ENCODE measurements around the gene JPH2.

Gene JPH2

GRCh38 chr20:44187772-44188709, 1.1 kb upstream of the JPH2 start:
- peaks cover 0 to 2% of the 10 kb centered on the region in 2 donors for H3K27me3 ChIP-seq (ENCODE audit: control insufficient read depth in 2 of 2, insufficient read depth in 2 of 2, low read length in 2 of 2)
- H3K4me1 ChIP-seq (ENCODE audit: control insufficient read depth in 2 of 2, insufficient read depth in 2 of 2, low read length in 2 of 2): peaks cover 4 to 10% of the 10 kb centered on the region in 2 donors
- H3K9me3 ChIP-seq (ENCODE audit: control insufficient read depth in 2 of 2, low read length in 2 of 2): no peaks in the 10 kb centered on the region
- H3K4me3 ChIP-seq (ENCODE audit: low read length in 2 of 2): peak overlapping the region; percentile 55 to 57
- peak overlapping the region; percentile 36 to 58 for H3K9ac ChIP-seq (ENCODE audit: low read depth in 1 of 2, low read length in 2 of 2)
- H3K27ac ChIP-seq (ENCODE audit: low read depth in 2 of 2, low read length in 2 of 2): peak overlapping the region; percentile 49 to 57
- H3K36me3 ChIP-seq (ENCODE audit: control insufficient read depth in 2 of 2, insufficient read depth in 2 of 2, low read length in 2 of 2): no peaks in the 10 kb centered on the region

- Histone ChIP-seq H3K36me3 (ENCODE audit: control insufficient read depth in 2 of 2, insufficient read depth in 2 of 2, low read length in 2 of 2) (no peaks in the 10 kb centered on the region), H3K27me3 (ENCODE audit: control insufficient read depth in 2 of 2, insufficient read depth in 2 of 2, low read length in 2 of 2) (peaks cover 0 to 2% of the 10 kb centered on the region in 2 donors), H3K9ac (ENCODE audit: low read depth in 1 of 2, low read length in 2 of 2) (peak overlapping the region in 1 of 2 donors; percentile 58), H3K4me3 (ENCODE audit: low read length in 2 of 2) (peak overlapping the region; percentile 55 to 57), H3K4me1 (ENCODE audit: control insufficient read depth in 2 of 2, insufficient read depth in 2 of 2, low read length in 2 of 2) (peaks cover 4 to 10% of the 10 kb centered on the region in 2 donors), H3K27ac (ENCODE audit: low read depth in 2 of 2, low read length in 2 of 2) (peak overlapping the region; percentile 31 to 57), H3K9me3 (ENCODE audit: control insufficient read depth in 2 of 2, low read length in 2 of 2) (no peaks in the 10 kb centered on the region)
Observed at GRCh38 chr20:44186674-44187053, 324 bp downstream of the JPH2 start.

GRCh38 chr20:44186201-44186600, 787 bp downstream of the JPH2 start:
- no peak overlapping the region for H3K9ac ChIP-seq (ENCODE audit: low read depth in 1 of 2, low read length in 2 of 2)
- peak overlapping the region; percentile 31 to 57 for H3K27ac ChIP-seq (ENCODE audit: low read depth in 2 of 2, low read length in 2 of 2)

GRCh38 chr20:44185574-44185973, 1.4 kb downstream of the JPH2 start:
- Histone ChIP-seq H3K4me1 (ENCODE audit: control insufficient read depth in 2 of 2, insufficient read depth in 2 of 2, low read length in 2 of 2) (peaks cover 4 to 10% of the 10 kb centered on the region in 2 donors), H3K27ac (ENCODE audit: low read depth in 2 of 2, low read length in 2 of 2) (no peak overlapping the region), H3K27me3 (ENCODE audit: control insufficient read depth in 2 of 2, insufficient read depth in 2 of 2, low read length in 2 of 2) (peaks cover 0 to 6% of the 10 kb centered on the region in 2 donors), H3K4me3 (ENCODE audit: low read length in 2 of 2) (peak overlapping the region in 1 of 2 donors; percentile 57), H3K9me3 (ENCODE audit: control insufficient read depth in 2 of 2, low read length in 2 of 2) (no peaks in the 10 kb centered on the region), H3K36me3 (ENCODE audit: control insufficient read depth in 2 of 2, insufficient read depth in 2 of 2, low read length in 2 of 2) (no peaks in the 10 kb centered on the region), H3K9ac (ENCODE audit: low read depth in 1 of 2, low read length in 2 of 2) (no peak overlapping the region)

More at GRCh38 chr20:44186201-44186600, 787 bp downstream of the JPH2 start:
- H3K9me3 ChIP-seq (ENCODE audit: control insufficient read depth in 2 of 2, low read length in 2 of 2): no peaks in the 10 kb centered on the region
- peak overlapping the region; percentile 55 to 57 for H3K4me3 ChIP-seq (ENCODE audit: low read length in 2 of 2)
- H3K27me3 ChIP-seq (ENCODE audit: control insufficient read depth in 2 of 2, insufficient read depth in 2 of 2, low read length in 2 of 2): peaks cover 0 to 2% of the 10 kb centered on the region in 2 donors
- peaks cover 4 to 10% of the 10 kb centered on the region in 2 donors for H3K4me1 ChIP-seq (ENCODE audit: control insufficient read depth in 2 of 2, insufficient read depth in 2 of 2, low read length in 2 of 2)
- H3K36me3 ChIP-seq (ENCODE audit: control insufficient read depth in 2 of 2, insufficient read depth in 2 of 2, low read length in 2 of 2): no peaks in the 10 kb centered on the region

GRCh38 chr20:44183282-44183681, 3.7 kb downstream of the JPH2 start:
- H3K36me3 ChIP-seq (ENCODE audit: control insufficient read depth in 2 of 2, insufficient read depth in 2 of 2, low read length in 2 of 2): no peaks in the 10 kb centered on the region
- peaks cover 0 to 8% of the 10 kb centered on the region in 2 donors for H3K27me3 ChIP-seq (ENCODE audit: control insufficient read depth in 2 of 2, insufficient read depth in 2 of 2, low read length in 2 of 2)
- H3K27ac ChIP-seq (ENCODE audit: low read depth in 2 of 2, low read length in 2 of 2): peak overlapping the region in 1 of 2 donors; percentile 13
- H3K4me1 ChIP-seq (ENCODE audit: control insufficient read depth in 2 of 2, insufficient read depth in 2 of 2, low read length in 2 of 2): peaks cover 4 to 10% of the 10 kb centered on the region in 2 donors
- H3K4me3 ChIP-seq (ENCODE audit: low read length in 2 of 2): no peak overlapping the region
- H3K9me3 ChIP-seq (ENCODE audit: control insufficient read depth in 2 of 2, low read length in 2 of 2): no peaks in the 10 kb centered on the region
- H3K9ac ChIP-seq (ENCODE audit: low read depth in 1 of 2, low read length in 2 of 2): no peak overlapping the region

- H3K27ac ChIP-seq (ENCODE audit: low read depth in 2 of 2, low read length in 2 of 2): no peak overlapping the region
- H3K27me3 ChIP-seq (ENCODE audit: control insufficient read depth in 2 of 2, insufficient read depth in 2 of 2, low read length in 2 of 2): peaks cover 0 to 8% of the 10 kb centered on the region in 2 donors
- no peaks in the 10 kb centered on the region for H3K9me3 ChIP-seq (ENCODE audit: control insufficient read depth in 2 of 2, low read length in 2 of 2)
- H3K36me3 ChIP-seq (ENCODE audit: control insufficient read depth in 2 of 2, insufficient read depth in 2 of 2, low read length in 2 of 2): no peaks in the 10 kb centered on the region
- no peak overlapping the region for H3K4me3 ChIP-seq (ENCODE audit: low read length in 2 of 2)
- H3K4me1 ChIP-seq (ENCODE audit: control insufficient read depth in 2 of 2, insufficient read depth in 2 of 2, low read length in 2 of 2): peaks cover 4 to 10% of the 10 kb centered on the region in 2 donors
- no peak overlapping the region for H3K9ac ChIP-seq (ENCODE audit: low read depth in 1 of 2, low read length in 2 of 2)
Observed at GRCh38 chr20:44182863-44183262, 4.1 kb downstream of the JPH2 start.

GRCh38 chr20:44182135-44182765, 4.7 kb downstream of the JPH2 start:
- H3K4me3 ChIP-seq (ENCODE audit: low read length in 2 of 2): no peak overlapping the region
- H3K36me3 ChIP-seq (ENCODE audit: control insufficient read depth in 2 of 2, insufficient read depth in 2 of 2, low read length in 2 of 2): no peaks in the 10 kb centered on the region
- H3K27ac ChIP-seq (ENCODE audit: low read depth in 2 of 2, low read length in 2 of 2): peak overlapping the region in 1 of 2 donors; percentile 17
- H3K9ac ChIP-seq (ENCODE audit: low read depth in 1 of 2, low read length in 2 of 2): no peak overlapping the region
- H3K27me3 ChIP-seq (ENCODE audit: control insufficient read depth in 2 of 2, insufficient read depth in 2 of 2, low read length in 2 of 2): peaks cover 0 to 8% of the 10 kb centered on the region in 2 donors
- H3K9me3 ChIP-seq (ENCODE audit: control insufficient read depth in 2 of 2, low read length in 2 of 2): no peaks in the 10 kb centered on the region
- peaks cover 8 to 12% of the 10 kb centered on the region in 2 donors for H3K4me1 ChIP-seq (ENCODE audit: control insufficient read depth in 2 of 2, insufficient read depth in 2 of 2, low read length in 2 of 2)

GRCh38 chr20:44181611-44182010, 5.4 kb downstream of the JPH2 start:
- Histone ChIP-seq H3K4me1 (ENCODE audit: control insufficient read depth in 2 of 2, insufficient read depth in 2 of 2, low read length in 2 of 2) (peaks cover 6 to 10% of the 10 kb centered on the region in 2 donors), H3K9ac (ENCODE audit: low read depth in 1 of 2, low read length in 2 of 2) (no peak overlapping the region), H3K4me3 (ENCODE audit: low read length in 2 of 2) (no peak overlapping the region), H3K27ac (ENCODE audit: low read depth in 2 of 2, low read length in 2 of 2) (peak overlapping the region in 1 of 2 donors; percentile 17), H3K27me3 (ENCODE audit: control insufficient read depth in 2 of 2, insufficient read depth in 2 of 2, low read length in 2 of 2) (peaks cover 0 to 8% of the 10 kb centered on the region in 2 donors), H3K36me3 (ENCODE audit: control insufficient read depth in 2 of 2, insufficient read depth in 2 of 2, low read length in 2 of 2) (no peaks in the 10 kb centered on the region), H3K9me3 (ENCODE audit: control insufficient read depth in 2 of 2, low read length in 2 of 2) (no peaks in the 10 kb centered on the region)

- H3K9ac ChIP-seq (ENCODE audit: low read depth in 1 of 2, low read length in 2 of 2): no peak overlapping the region
- H3K27ac ChIP-seq (ENCODE audit: low read depth in 2 of 2, low read length in 2 of 2): peak overlapping the region; percentile 18 to 27
Observed at GRCh38 chr20:44180814-44181213, 6.2 kb downstream of the JPH2 start.

More at GRCh38 chr20:44180814-44181213, 6.2 kb downstream of the JPH2 start:
- Histone ChIP-seq H3K36me3 (ENCODE audit: control insufficient read depth in 2 of 2, insufficient read depth in 2 of 2, low read length in 2 of 2) (no peaks in the 10 kb centered on the region), H3K4me1 (ENCODE audit: control insufficient read depth in 2 of 2, insufficient read depth in 2 of 2, low read length in 2 of 2) (peaks cover 5 to 8% of the 10 kb centered on the region in 2 donors), H3K9me3 (ENCODE audit: control insufficient read depth in 2 of 2, low read length in 2 of 2) (no peaks in the 10 kb centered on the region), H3K4me3 (ENCODE audit: low read length in 2 of 2) (no peak overlapping the region), H3K27me3 (ENCODE audit: control insufficient read depth in 2 of 2, insufficient read depth in 2 of 2, low read length in 2 of 2) (peaks cover 0 to 6% of the 10 kb centered on the region in 2 donors)

Measured in mucosa of rectum (tissue), 2 donors.